NOMO-1 (cell line): ENCODE data around the gene CPLX3.
A peak's percentile ranks its signal among the peaks of the same experiment; 100 is the strongest.

ENCODE experiments used
- DNase-seq, 2 experiments: peaks; one replicate each; lab custom pipeline; 2025; ENCODE audit not compliant: unreplicated experiment in 2 of 2; lab: John Stamatoyannopoulos, UW

The CPLX3 gene

GRCh38 chr15:74802290-74802689 lies 24.1 kb upstream of the CPLX3 start:
- DNase-seq: no peak

DNA sequence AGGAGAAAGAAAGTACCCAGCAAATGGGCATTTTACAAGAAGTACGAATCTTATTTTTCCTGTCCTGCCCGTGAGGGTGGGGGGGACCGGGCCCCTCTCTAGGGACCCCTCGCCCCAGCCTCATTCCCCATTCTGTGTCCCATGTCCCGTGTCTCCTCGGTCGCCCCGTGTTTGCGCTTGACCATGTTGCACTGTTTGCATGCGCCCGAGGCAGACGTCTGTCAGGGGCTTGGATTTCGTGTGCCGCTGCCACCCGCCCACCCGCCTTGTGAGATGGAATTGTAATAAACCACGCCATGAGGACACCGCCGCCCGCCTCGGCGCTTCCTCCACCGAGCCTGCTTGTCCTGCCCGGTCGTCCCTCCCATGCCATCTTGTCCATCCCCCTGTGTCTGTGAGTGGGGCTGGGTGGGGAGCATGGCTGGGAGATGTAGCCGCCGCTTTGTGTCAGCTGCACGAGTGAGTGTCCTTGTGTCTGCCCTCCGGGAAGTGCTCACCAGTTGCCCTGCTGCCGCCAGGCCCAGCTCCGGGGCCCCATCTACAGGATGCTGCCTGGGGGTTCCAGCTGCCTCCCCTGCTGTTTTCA lies 23.5 kb upstream of the CPLX3 start:
- no peak for DNase-seq

GRCh38 chr15:74804935-74805334 lies 21.5 kb upstream of the CPLX3 start:
- no peak for DNase-seq

GRCh38 chr15:74807282-74807681 lies 19.1 kb upstream of the CPLX3 start:
- no peak for DNase-seq

- DNase-seq: no peak
Observed at GRCh38 chr15:74808078-74808839, 18.2 kb upstream of the CPLX3 start.

DNA sequence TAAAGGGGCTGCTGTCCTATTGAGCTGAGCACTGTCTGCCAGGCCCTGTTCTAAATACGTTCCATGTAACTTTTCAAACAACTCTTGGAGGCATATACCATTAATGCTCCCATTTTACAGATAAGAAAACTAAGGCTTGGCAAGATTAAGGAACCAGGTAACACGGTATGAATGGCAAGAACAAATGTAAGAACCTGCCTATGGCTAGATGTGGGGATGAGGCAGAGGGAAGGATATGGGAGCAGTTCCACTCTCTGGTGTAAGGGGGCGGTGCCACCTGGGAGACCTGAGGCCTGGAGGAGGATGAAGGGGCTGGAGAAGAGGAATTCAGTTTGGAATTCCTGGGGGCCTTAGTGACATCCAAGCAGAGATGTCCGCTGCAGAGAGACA lies 17.6 kb upstream of the CPLX3 start:
- no peak for DNase-seq

GRCh38 chr15:74809242-74809641 lies 17.2 kb upstream of the CPLX3 start:
- no peak for DNase-seq

DNA sequence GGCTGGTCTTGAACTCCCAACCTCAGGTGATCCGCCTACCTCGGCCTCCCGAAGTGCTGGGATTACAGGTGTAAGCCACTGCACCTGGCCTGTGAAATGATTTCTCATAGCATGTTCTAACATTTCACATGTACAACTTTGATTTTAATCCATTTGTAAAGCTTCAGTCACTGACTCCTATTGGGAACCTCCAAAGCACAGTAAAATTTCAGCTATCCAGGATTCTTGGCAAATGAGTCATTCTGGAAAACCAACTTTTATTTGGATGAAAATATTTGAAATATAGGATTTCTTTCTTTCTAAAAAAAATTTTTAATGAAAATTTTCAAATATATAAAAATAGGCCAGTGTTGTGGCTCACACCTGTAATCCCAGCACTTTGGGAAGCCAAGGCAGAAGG lies 16.5 kb upstream of the CPLX3 start:
- DNase-seq: no peak

DNA sequence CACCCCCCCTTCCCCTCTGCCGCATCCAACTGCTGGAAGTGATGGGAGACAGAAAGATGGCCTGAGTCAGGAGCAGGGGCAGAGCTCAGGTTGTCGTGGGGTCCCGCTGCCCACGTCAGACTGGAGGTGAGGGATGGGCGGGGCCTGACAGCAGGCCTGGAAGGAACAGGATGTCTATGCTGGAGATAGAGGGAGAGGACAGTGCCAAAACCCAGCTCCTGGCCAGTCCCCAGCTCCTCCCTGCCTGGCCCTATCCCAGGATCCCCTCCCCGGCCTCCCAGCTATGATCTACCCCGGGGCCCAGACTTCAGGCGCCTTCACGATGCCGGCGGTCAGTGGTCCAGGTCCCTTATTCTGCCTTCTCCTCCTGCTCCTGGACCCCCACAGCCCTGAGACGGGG lies 13.9 kb upstream of the CPLX3 start, which contains the start of gene LMAN1L:
LMAN1L (plus strand) TSS at position 303 of the 400 bp plus-strand sequence; CDS start at position 323, 20 bp downstream.
- no peak for DNase-seq

- DNase-seq: no peak
Observed at GRCh38 chr15:74815121-74815934, 11.1 kb upstream of the CPLX3 start.

DNA sequence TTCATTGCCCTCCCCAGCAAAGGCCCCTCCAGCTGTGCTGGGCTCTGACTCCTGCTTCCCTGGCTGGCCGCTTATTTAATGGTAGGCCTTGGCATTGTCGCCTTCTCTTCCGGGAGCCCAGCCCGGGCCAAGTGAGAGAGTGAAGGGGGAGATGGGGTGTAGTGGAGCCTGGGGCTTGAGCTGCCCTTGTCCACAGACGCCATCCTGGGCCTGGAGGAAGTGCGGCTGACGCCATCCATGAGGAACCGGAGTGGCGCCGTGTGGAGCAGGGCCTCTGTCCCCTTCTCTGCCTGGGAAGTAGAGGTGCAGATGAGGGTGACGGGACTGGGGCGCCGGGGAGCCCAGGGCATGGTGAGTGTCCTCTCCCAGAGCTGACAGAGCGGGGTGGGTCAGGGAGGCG lies 10.5 kb upstream of the CPLX3 start:
- no peak for DNase-seq

- DNase-seq: no peak
Observed at GRCh38 chr15:74816624-74817369, 9.6 kb upstream of the CPLX3 start.

DNA sequence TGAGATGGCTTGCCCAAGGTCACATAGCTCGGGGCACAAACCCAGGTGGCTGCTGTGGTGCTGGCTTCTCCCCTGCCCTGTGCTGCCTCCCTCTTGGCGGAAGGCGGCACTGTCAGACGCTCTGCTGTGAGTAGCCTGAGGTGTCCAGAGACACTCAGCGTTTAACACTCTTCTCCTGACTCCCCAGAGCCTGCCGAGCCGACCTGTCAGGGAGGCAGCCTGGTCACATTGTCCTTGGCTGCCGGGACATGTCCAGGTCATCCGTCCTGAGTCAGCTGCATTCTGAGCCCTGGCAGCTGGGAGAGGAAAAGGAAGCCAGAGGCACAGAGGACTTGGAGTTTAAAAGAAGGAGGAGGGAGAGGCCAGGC lies 9.1 kb upstream of the CPLX3 start:
- DNase-seq: no peak

- DNase-seq: no peak
Observed at GRCh38 chr15:74820056-74820455, 6.4 kb upstream of the CPLX3 start.

GRCh38 chr15:74821091-74821789 lies 5.2 kb upstream of the CPLX3 start:
- peak in 1 of 2 experiments; percentile 30 for DNase-seq

DNA sequence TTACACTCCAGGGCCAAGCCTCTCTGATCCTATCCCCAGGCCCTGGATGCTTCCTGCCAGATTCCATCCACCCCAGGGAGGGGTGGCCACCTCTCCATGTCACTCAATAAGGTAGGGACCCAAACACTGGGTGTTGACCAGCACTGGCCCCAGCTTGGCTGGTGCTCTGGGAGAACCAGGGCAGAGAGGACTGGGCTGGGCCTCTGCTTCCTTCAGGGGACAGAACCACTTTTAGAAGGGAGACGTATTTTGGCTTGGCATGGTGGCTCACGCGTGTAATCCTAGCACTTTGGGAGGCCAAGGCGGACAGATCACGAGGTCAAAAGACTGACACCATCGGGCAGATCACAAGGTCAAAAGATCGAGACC lies 4.7 kb upstream of the CPLX3 start:
- DNase-seq: no peak

GRCh38 chr15:74822233-74822632 lies 4.2 kb upstream of the CPLX3 start:
- no peak for DNase-seq

- no peak for DNase-seq
Observed at GRCh38 chr15:74823324-74823723, 3.1 kb upstream of the CPLX3 start.

GRCh38 chr15:74824976-74825375 lies 1.5 kb upstream of the CPLX3 start:
- DNase-seq: no peak

DNA sequence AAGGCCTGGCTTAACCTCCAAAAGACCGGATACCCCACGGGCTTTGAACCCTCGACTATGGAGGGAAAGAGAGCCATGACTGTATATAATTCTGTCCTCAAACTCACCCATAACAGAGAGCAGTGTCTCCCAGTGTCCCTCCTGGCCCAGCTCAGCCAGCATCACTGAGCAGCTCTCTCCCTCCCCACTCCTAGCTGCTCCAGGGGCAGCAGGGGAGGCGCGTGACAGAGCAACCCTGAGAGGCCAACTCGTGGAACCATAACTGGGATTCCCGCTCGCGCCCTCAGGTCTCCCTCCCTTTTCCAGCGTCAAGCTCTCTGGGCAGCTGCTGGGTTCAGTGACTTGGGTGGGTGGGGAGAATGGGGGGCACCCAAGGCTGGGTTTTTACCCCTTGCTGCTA lies 561 bp upstream of the CPLX3 start:
- no peak for DNase-seq

DNA sequence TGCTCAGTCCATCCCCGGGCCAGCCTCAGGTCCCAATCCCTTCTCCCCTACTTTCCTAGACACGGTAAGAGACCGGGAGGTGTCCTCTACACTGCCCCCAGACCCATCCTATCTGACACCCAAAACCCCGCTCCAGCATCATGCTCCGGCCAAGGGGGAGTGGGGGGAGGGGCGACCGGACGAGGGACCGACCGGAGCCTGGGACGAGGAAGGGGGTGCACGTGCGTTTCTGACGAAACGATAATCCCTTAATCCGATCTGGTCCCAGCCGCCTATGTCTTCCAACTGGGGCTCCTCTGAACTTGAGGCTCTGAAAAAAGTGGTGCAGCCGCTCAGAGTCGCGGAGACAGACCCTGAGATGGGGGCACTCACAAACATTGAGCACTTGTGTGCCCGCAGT lies 494 bp downstream of the CPLX3 start:
- no peak for DNase-seq
